ENCODE results near the gene PDE2A.

Gene PDE2A

GRCh38 chr11:72544589-72544988 lies 129.6 kb downstream of the PDE2A start:
- DNase-seq (ENCODE audit: low read depth) = no peak

- no peak for DNase-seq (ENCODE audit: low read depth)
Observed at GRCh38 chr11:72543849-72544542, 130.2 kb downstream of the PDE2A start.

GRCh38 chr11:72541257-72541974 lies 132.8 kb downstream of the PDE2A start:
- DNase-seq (ENCODE audit: low read depth) = no peak

GRCh38 chr11:72537051-72537450 lies 137.2 kb downstream of the PDE2A start:
- no peak for DNase-seq (ENCODE audit: low read depth)

GRCh38 chr11:72535194-72535547 lies 139.1 kb downstream of the PDE2A start:
- DNase-seq (ENCODE audit: low read depth) = no peak

- no peak for DNase-seq (ENCODE audit: low read depth)
Observed at GRCh38 chr11:72534371-72535193, 139.6 kb downstream of the PDE2A start.

GRCh38 chr11:72529068-72529467 lies 145.2 kb downstream of the PDE2A start:
- DNase-seq (ENCODE audit: low read depth) = no peak

- no peak for DNase-seq (ENCODE audit: low read depth)
Observed at GRCh38 chr11:72528121-72528520, 146.1 kb downstream of the PDE2A start.
